HG03108 (cell line): ENCODE results near the gene RABEPK.
"Not testable (repeated sequence)": the region's sequence is repeated elsewhere in the genome, so short reads cannot be mapped to it uniquely, and the experiment has no call there.

Experiments used
- ATAC-seq: cut with Tn5 transposase; IDR thresholded peaks from one replicate; pipeline ENCODE4 v1.9.1; 2021; ENCODE audit warnings: moderate library complexity; ENCODE audit not compliant: unreplicated experiment

Gene RABEPK

GRCh38 chr9:125200216-125201047, at the start of gene RABEPK:
RABEPK (plus strand) TSS chr9:125200542; CDS start chr9:125203014, 2,472 bp downstream.
- ATAC-seq, result peak; percentile 99

- no peak for ATAC-seq
These were observed 48.6 kb upstream of the RABEPK start for GRCh38 chr9:125151730-125152129.

GRCh38 chr9:125153712-125154367, 46.5 kb upstream of the RABEPK start:
- ATAC-seq, result no peak

- no peak for ATAC-seq
These were observed 43.8 kb upstream of the RABEPK start for GRCh38 chr9:125156551-125156950.

- no peak for ATAC-seq
These were observed 39.6 kb upstream of the RABEPK start for GRCh38 chr9:125160750-125161149.

- ATAC-seq, result no peak
These were observed 38.9 kb upstream of the RABEPK start for GRCh38 chr9:125161284-125161918.

GRCh38 chr9:125162891-125163290, 37.5 kb upstream of the RABEPK start:
- not testable (repeated sequence) for ATAC-seq

GRCh38 chr9:125166762-125167161, 33.6 kb upstream of the RABEPK start:
- ATAC-seq, result no peak

- ATAC-seq, result no peak
These were observed 30.4 kb upstream of the RABEPK start for GRCh38 chr9:125169895-125170294.

GRCh38 chr9:125172031-125172755, 28.1 kb upstream of the RABEPK start:
- no peak for ATAC-seq

GRCh38 chr9:125176636-125177035, 23.7 kb upstream of the RABEPK start:
- ATAC-seq, result no peak

GRCh38 chr9:125177888-125178287, 22.5 kb upstream of the RABEPK start:
- no peak for ATAC-seq

GRCh38 chr9:125179776-125180175, 20.6 kb upstream of the RABEPK start:
- ATAC-seq, result not testable (repeated sequence)

GRCh38 chr9:125180876-125181275, 19.5 kb upstream of the RABEPK start:
- no peak for ATAC-seq

- ATAC-seq, result not testable (repeated sequence)
These were observed 18.6 kb upstream of the RABEPK start for GRCh38 chr9:125181756-125182155.

GRCh38 chr9:125183054-125183453, 17.3 kb upstream of the RABEPK start:
- ATAC-seq, result no peak

GRCh38 chr9:125183561-125183960, 16.8 kb upstream of the RABEPK start:
- ATAC-seq, result no peak

GRCh38 chr9:125189011-125189360, 11.4 kb upstream of the RABEPK start:
- no peak for ATAC-seq

- ATAC-seq, result peak; percentile 98
These were observed 10.7 kb upstream of the RABEPK start, which contains the start of gene PPP6C for GRCh38 chr9:125189361-125190289. PPP6C (minus strand) TSS chr9:125189803; CDS start chr9:125189718, 85 bp downstream.

- no peak for ATAC-seq
These were observed 10.0 kb upstream of the RABEPK start for GRCh38 chr9:125190361-125190801.
